HCT116 (cell line): ENCODE results near the gene STON2. TPM values are rescaled to one million over a fixed set of nuclear protein-coding genes. Genes with fewer than 3 reads are reported as not detected.

Experiments used
- ATAC-seq: fragments of 200-7000 bp; cut with Tn5 transposase; 2 replicates; pipeline ENCODE4 v1.9.1; 2020; ENCODE audit warnings: mild to moderate bottlenecking, moderate library complexity
- BruUV-seq: library from RNA; stranded (reverse); fragments of 400-500 nt; replicated peaks from 2 replicates; lab custom pipeline; 2021; lab: Mats Ljungman, UMichigan
- CTCF ChIA-PET: fragments of 300-600 bp; sonication (Branson Sonifier 250); formaldehyde crosslinking; loops from one replicate; lab custom pipeline; 2021; ENCODE audit warnings: antibody characterized with exemption; lab: Charles Lee
- POLR2A ChIA-PET: fragments of 300-600, 350-600 bp; sonication (Branson Sonifier 250); formaldehyde crosslinking; loops from one replicate; lab custom pipeline; 2021; ENCODE audit warnings: antibody characterized with exemption; lab: Charles Lee
- RAD21 ChIA-PET, 2 experiments: fragments of 300-600 bp; sonication (Branson Sonifier 250); formaldehyde crosslinking; loops; one replicate each; lab custom pipeline; 2023; ENCODE audit warnings: low total read pairs in 2 of 2; ENCODE audit not compliant: uncharacterized antibody in 2 of 2, unreplicated experiment in 2 of 2, low non-redundant PET in 1 of 2; lab: Charles Lee
- DNase-seq: peaks from one replicate; pipeline ENCODE4 v3.0.0-alpha.2; 2010; ENCODE audit warnings: low read depth, low spot score
- H2AFZ ChIP-seq: fragments of 200-600 bp; shearing (Covaris generic), sonication (generic); 2 replicates; pipeline ENCODE4 v1.6.1; 2017; ENCODE audit warnings: low read depth, mixed run types, mixed read lengths, antibody characterized with exemption, low read length; ENCODE audit not compliant: poor library complexity, severe bottlenecking
- H3K27ac ChIP-seq: 2 replicates; pipeline ENCODE4 v1.5.1; 2012; ENCODE audit warnings: low read depth, low read length
- H3K27me3 ChIP-seq: fragments of 200-600 bp; sonication (generic); 2 replicates; pipeline ENCODE4 v1.6.1; 2016; ENCODE audit warnings: mixed run types, low read length, mixed read lengths; ENCODE audit not compliant: insufficient read depth
- H3K36me3 ChIP-seq, 2 experiments: fragments of 200-500 bp in 1 of 2; fragments of 200-600 bp in 1 of 2; sonication (Bioruptor generic) in 1 of 2; sonication (generic) in 1 of 2; 2 replicates each; pipeline versions ENCODE4 v1.5.1 to v1.6.1; 2014 to 2016; ENCODE audit warnings: low read length in 2 of 2, inconsistent platforms in 1 of 2, mixed read lengths in 1 of 2, mixed run types in 1 of 2; ENCODE audit not compliant: insufficient read depth in 2 of 2, control insufficient read depth in 1 of 2
- H3K4me1 ChIP-seq, 2 experiments: fragments of 200-600 bp in 1 of 2; sonication (generic) in 1 of 2; 2 replicates each; pipeline versions ENCODE4 v1.5.1 to v1.6.1; 2012 to 2017; ENCODE audit warnings: low read length in 2 of 2, inconsistent platforms in 1 of 2, mild to moderate bottlenecking in 1 of 2, mixed read lengths in 1 of 2, mixed run types in 1 of 2, moderate library complexity in 1 of 2; ENCODE audit not compliant: insufficient read depth in 2 of 2, control insufficient read depth in 1 of 2
- H3K4me2 ChIP-seq: fragments of 200-600 bp; sonication (generic); 2 replicates; pipeline ENCODE4 v1.6.1; 2017; ENCODE audit warnings: mixed run types, low read length, mixed read lengths
- H3K4me3 ChIP-seq, 2 experiments: fragments of 200-600 bp in 1 of 2; sonication (generic) in 1 of 2; replicated peaks in 1 of 2; 2 replicates each; pipeline ENCODE4 v1.5.1; 2011 to 2016; ENCODE audit warnings: low read length in 2 of 2, control low read depth in 1 of 2, low read depth in 1 of 2, mild to moderate bottlenecking in 1 of 2, mixed read lengths in 1 of 2, mixed run types in 1 of 2
- H3K79me2 ChIP-seq: fragments of 200-600 bp; sonication (generic); 2 replicates; pipeline ENCODE4 v1.6.1; 2017; ENCODE audit warnings: mild to moderate bottlenecking, mixed run types, low read length, moderate library complexity, mixed read lengths; ENCODE audit not compliant: insufficient read depth
- H3K9ac ChIP-seq: fragments of 200-600 bp; sonication (generic); 2 replicates; pipeline ENCODE4 v1.6.1; 2016; ENCODE audit warnings: low read length, mixed read lengths
- H3K9me2 ChIP-seq: fragments of 200-600 bp; sonication (generic), shearing (Covaris generic); 2 replicates; pipeline ENCODE4 v1.6.1; 2017; ENCODE audit warnings: mixed run types, mild to moderate bottlenecking, moderate library complexity; ENCODE audit not compliant: insufficient read depth
- H3K9me3 ChIP-seq, 2 experiments: fragments of 200-500 bp in 1 of 2; fragments of 200-600 bp in 1 of 2; sonication (Bioruptor generic) in 1 of 2; sonication (generic) in 1 of 2; 2 replicates each; pipeline ENCODE4 v1.6.1; 2014 to 2017; ENCODE audit warnings: low read length in 2 of 2, mixed read lengths in 2 of 2, inconsistent platforms in 1 of 2, low read depth in 1 of 2, mild to moderate bottlenecking in 1 of 2, mixed run types in 1 of 2, moderate library complexity in 1 of 2; ENCODE audit not compliant: control insufficient read depth in 1 of 2, insufficient read depth in 1 of 2
- H4K20me1 ChIP-seq: fragments of 200-600 bp; sonication (generic), shearing (Covaris generic); 2 replicates; pipeline ENCODE4 v1.6.1; 2017; ENCODE audit warnings: mixed run types, mild to moderate bottlenecking, moderate library complexity; ENCODE audit not compliant: insufficient read depth
- CEBPB ChIP-seq: IDR thresholded peaks from 2 replicates; pipeline ENCODE4 v1.6.1; 2012; ENCODE audit warnings: low read depth
- EGR1 ChIP-seq: IDR thresholded peaks from 2 replicates; pipeline ENCODE4 v1.6.1; 2012; ENCODE audit warnings: low read depth
- FOSL1 ChIP-seq: IDR thresholded peaks from 2 replicates; pipeline ENCODE4 v1.6.1; 2012; ENCODE audit warnings: low read depth
- POLR2AphosphoS5 ChIP-seq: IDR thresholded peaks from 2 replicates; pipeline ENCODE4 v1.6.1; 2011; ENCODE audit warnings: mild to moderate bottlenecking, low read depth, low read length, moderate library complexity
- intact Hi-C: fragments of 100-400 bp; cut with micrococcal nuclease; formaldehyde crosslinking; loops from 2 replicates; pipeline ENCODE4 v1.10.0; 2022
- total RNA-seq: library from RNA; stranded (reverse); gene quantifications from one replicate; pipeline ENCODE4 v1.2.1, GENCODE V29; 2021; ENCODE audit not compliant: unreplicated experiment
- TF ChIP-seq, protein P1 (sequence below), 3 experiments: fragments of 200-600 bp in 1 of 3; sonication (generic) in 1 of 3; IDR thresholded peaks in 2 of 3; conservative IDR thresholded peaks in 1 of 3; 2 replicates each; pipeline ENCODE4 v1.5.1; 2012 to 2017; ENCODE audit warnings: low read depth in 2 of 3, low read length in 2 of 3, antibody characterized with exemption in 1 of 3, borderline replicate concordance in 1 of 3, control low read depth in 1 of 3, mild to moderate bottlenecking in 1 of 3, mixed read lengths in 1 of 3, mixed run types in 1 of 3, moderate library complexity in 1 of 3; ENCODE audit not compliant: insufficient read depth in 1 of 3
- TF ChIP-seq, protein P2 (sequence below): IDR thresholded peaks from 2 replicates; pipeline ENCODE4 v1.6.1; 2012; ENCODE audit warnings: low read depth

STON2 gene
- total RNA-seq, 1 experiment from 2014 or later, result 4.1 TPM

DNA sequence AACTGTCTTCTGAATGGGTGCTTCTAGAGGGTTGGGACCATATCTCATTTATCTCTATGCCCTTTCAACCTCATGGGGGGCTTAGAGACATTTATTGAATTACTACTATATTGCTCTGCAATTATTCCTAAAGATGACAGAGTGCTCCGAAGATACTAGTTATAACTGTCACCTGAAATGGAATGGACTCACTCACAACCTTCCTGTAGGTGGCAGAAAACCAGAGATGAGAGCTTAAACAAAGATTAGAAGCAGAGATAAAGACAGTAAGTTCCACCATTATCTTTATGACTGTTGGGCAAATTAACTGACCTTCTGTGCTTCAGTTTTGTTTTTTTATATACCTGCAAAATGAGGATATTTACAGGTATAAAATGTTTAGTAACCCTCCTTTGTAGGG, 147.8 kb downstream of the STON2 start:
- Histone ChIP-seq H3K9ac (no peak overlapping the region), H3K4me2 (no peak overlapping the region), H3K4me1 (no peaks in the 10 kb centered on the region), H2AFZ (no peak overlapping the region), H3K27ac (no peak overlapping the region), H3K9me2 (no peaks in the 10 kb centered on the region), H4K20me1 (no peaks in the 10 kb centered on the region), H3K27me3 (no peaks in the 10 kb centered on the region), H3K79me2 (no peaks in the 10 kb centered on the region), H3K9me3 (no peaks in the 10 kb centered on the region), H3K4me3 (no peak overlapping the region), H3K36me3 (no peaks in the 10 kb centered on the region)
- BruUV-seq, result no TSS peak
- TF ChIP-seq, protein P1, sequence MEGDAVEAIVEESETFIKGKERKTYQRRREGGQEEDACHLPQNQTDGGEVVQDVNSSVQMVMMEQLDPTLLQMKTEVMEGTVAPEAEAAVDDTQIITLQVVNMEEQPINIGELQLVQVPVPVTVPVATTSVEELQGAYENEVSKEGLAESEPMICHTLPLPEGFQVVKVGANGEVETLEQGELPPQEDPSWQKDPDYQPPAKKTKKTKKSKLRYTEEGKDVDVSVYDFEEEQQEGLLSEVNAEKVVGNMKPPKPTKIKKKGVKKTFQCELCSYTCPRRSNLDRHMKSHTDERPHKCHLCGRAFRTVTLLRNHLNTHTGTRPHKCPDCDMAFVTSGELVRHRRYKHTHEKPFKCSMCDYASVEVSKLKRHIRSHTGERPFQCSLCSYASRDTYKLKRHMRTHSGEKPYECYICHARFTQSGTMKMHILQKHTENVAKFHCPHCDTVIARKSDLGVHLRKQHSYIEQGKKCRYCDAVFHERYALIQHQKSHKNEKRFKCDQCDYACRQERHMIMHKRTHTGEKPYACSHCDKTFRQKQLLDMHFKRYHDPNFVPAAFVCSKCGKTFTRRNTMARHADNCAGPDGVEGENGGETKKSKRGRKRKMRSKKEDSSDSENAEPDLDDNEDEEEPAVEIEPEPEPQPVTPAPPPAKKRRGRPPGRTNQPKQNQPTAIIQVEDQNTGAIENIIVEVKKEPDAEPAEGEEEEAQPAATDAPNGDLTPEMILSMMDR (IDR thresholded peaks at IDR 0.05 in 2 of 3, conservative IDR thresholded peaks at IDR 0.05 in 1 of 3; ENCODE audit: borderline replicate concordance in 1 of 3, insufficient read depth in 1 of 3, low read depth in 2 of 3, low read length in 2 of 3), result peak in 2 of 3 experiments; percentile 10 to 30; a peak in 1 of 6 replicates
- no peak for TF ChIP-seq CEBPB
- POLR2A ChIA-PET, result interaction anchor here (1.2 kb wide), 1 partner anchor 33 kb away, joined by 3 read pairs; no protein-coding TSS in a partner anchor
- intact Hi-C loops, result no loop called here
- no peak for ATAC-seq
- CTCF ChIA-PET, result no interaction called here
- DNase-seq, result no peak
- RAD21 ChIA-PET, result no interaction called here

DNA sequence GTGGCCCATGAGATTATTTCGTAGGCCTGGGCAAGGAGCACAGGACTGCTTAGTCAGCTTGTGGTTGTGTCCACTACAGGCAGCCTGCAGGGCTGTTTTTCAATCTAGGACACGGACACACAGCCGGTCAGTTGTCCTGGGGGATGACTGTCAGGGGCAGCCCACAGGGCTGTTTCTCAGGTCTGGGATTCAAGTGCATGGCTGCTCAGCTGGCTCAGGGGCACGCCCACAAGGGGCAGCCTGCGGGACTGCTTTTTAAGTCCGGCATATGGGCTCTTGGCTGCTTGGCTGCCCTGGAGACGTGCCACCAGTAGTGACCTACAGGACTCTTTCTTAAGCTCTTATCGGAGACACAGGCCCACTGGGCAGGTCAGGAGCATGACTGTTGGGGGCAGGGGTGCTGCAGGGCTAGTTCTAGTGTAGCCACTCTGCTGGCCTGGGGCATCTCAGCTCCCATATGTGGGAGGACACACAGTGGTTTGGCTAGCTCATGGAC, 152.8 kb downstream of the STON2 start:
- Histone ChIP-seq H3K27me3 (no peaks in the 10 kb centered on the region), H3K36me3 (no peaks in the 10 kb centered on the region), H2AFZ (no peak overlapping the region), H3K4me2 (no peak overlapping the region), H3K9me2 (no peaks in the 10 kb centered on the region), H3K79me2 (no peaks in the 10 kb centered on the region), H3K4me3 (no peak overlapping the region), H4K20me1 (no peaks in the 10 kb centered on the region), H3K9ac (no peak overlapping the region), H3K9me3 (no peaks in the 10 kb centered on the region), H3K4me1 (no peaks in the 10 kb centered on the region), H3K27ac (no peak overlapping the region)
- no TSS peak for BruUV-seq
- ChIA-PET CTCF (no interaction called here), RAD21 (no interaction called here), POLR2A (no interaction called here)
- DNase-seq, result no peak
- no peak for TF ChIP-seq POLR2AphosphoS5
- TF ChIP-seq, protein P2, sequence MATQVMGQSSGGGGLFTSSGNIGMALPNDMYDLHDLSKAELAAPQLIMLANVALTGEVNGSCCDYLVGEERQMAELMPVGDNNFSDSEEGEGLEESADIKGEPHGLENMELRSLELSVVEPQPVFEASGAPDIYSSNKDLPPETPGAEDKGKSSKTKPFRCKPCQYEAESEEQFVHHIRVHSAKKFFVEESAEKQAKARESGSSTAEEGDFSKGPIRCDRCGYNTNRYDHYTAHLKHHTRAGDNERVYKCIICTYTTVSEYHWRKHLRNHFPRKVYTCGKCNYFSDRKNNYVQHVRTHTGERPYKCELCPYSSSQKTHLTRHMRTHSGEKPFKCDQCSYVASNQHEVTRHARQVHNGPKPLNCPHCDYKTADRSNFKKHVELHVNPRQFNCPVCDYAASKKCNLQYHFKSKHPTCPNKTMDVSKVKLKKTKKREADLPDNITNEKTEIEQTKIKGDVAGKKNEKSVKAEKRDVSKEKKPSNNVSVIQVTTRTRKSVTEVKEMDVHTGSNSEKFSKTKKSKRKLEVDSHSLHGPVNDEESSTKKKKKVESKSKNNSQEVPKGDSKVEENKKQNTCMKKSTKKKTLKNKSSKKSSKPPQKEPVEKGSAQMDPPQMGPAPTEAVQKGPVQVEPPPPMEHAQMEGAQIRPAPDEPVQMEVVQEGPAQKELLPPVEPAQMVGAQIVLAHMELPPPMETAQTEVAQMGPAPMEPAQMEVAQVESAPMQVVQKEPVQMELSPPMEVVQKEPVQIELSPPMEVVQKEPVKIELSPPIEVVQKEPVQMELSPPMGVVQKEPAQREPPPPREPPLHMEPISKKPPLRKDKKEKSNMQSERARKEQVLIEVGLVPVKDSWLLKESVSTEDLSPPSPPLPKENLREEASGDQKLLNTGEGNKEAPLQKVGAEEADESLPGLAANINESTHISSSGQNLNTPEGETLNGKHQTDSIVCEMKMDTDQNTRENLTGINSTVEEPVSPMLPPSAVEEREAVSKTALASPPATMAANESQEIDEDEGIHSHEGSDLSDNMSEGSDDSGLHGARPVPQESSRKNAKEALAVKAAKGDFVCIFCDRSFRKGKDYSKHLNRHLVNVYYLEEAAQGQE, result no peak
- no peak for TF ChIP-seq EGR1
- TF ChIP-seq FOSL1, result no peak
- intact Hi-C loops, result no loop called here
- ATAC-seq, result no peak
